GM18502 (cell line): ENCODE results near the gene ANAPC10.
"Not testable (repeated sequence)": the region's sequence is repeated elsewhere in the genome, so short reads cannot be mapped to it uniquely, and the experiment has no call there.

Experiments used
- ATAC-seq: cut with Tn5 transposase; IDR thresholded peaks from one replicate; pipeline ENCODE4 v1.9.1; 2021; ENCODE audit warnings: mild to moderate bottlenecking; ENCODE audit not compliant: unreplicated experiment, poor library complexity

ANAPC10 gene

GRCh38 chr4:145097821-145098674, at the start of gene ANAPC10, which contains the start of gene ABCE1:
TSS of gene ANAPC10 (minus strand) at chr4:145098196. CDS start at chr4:145096099, 2,097 bp downstream.
TSS of gene ABCE1 (plus strand) at chr4:145098311. CDS start at chr4:145104413, 6,102 bp downstream.
- ATAC-seq = peak; percentile 78

GRCh38 chr4:145136219-145136618, 38.2 kb upstream of the ANAPC10 start:
- not testable (repeated sequence) for ATAC-seq

GRCh38 chr4:145132511-145133098, 34.6 kb upstream of the ANAPC10 start:
- peak; percentile 85 for ATAC-seq

- no peak for ATAC-seq
These were observed 33.9 kb upstream of the ANAPC10 start for GRCh38 chr4:145131848-145132247.

GRCh38 chr4:145130788-145131399, 32.9 kb upstream of the ANAPC10 start:
- ATAC-seq = no peak

GRCh38 chr4:145130130-145130529, 32.1 kb upstream of the ANAPC10 start:
- no peak for ATAC-seq

GRCh38 chr4:145125396-145125795, 27.4 kb upstream of the ANAPC10 start:
- ATAC-seq = no peak

- ATAC-seq = no peak
These were observed 10.1 kb upstream of the ANAPC10 start for GRCh38 chr4:145108128-145108527.

GRCh38 chr4:145107126-145107525, 9.1 kb upstream of the ANAPC10 start:
- ATAC-seq = no peak

- no peak for ATAC-seq
These were observed 5.5 kb upstream of the ANAPC10 start for GRCh38 chr4:145103496-145103895.

GRCh38 chr4:145102619-145103018, 4.6 kb upstream of the ANAPC10 start:
- no peak for ATAC-seq

GRCh38 chr4:145101091-145101490, 3.1 kb upstream of the ANAPC10 start:
- no peak for ATAC-seq

- no peak for ATAC-seq
These were observed 1.7 kb upstream of the ANAPC10 start for GRCh38 chr4:145099653-145100052.

GRCh38 chr4:145098675-145099037, 660 bp upstream of the ANAPC10 start:
- peak; percentile 17 for ATAC-seq

- peak; percentile 5 for ATAC-seq
These were observed 620 bp downstream of the ANAPC10 start for GRCh38 chr4:145097331-145097820.

- ATAC-seq = no peak
These were observed 4.4 kb downstream of the ANAPC10 start for GRCh38 chr4:145093638-145094037.

GRCh38 chr4:145090380-145090779, 7.6 kb downstream of the ANAPC10 start:
- ATAC-seq = no peak

GRCh38 chr4:145083891-145084605, 13.9 kb downstream of the ANAPC10 start:
- no peak for ATAC-seq

- ATAC-seq = no peak
These were observed 16.2 kb downstream of the ANAPC10 start for GRCh38 chr4:145081756-145082155.

GRCh38 chr4:145076469-145076855, 21.5 kb downstream of the ANAPC10 start:
- ATAC-seq = no peak
